Panc1 (cell line): Measurements from ENCODE around the gene CYS1. TPM values are rescaled to one million over a fixed set of nuclear protein-coding genes. Genes with fewer than 3 reads are reported as not detected.

ENCODE experiments used
- ATAC-seq: fragments of 200-7000 bp; cut with Tn5 transposase; 2 replicates; pipeline ENCODE4 v1.9.1; 2020; ENCODE audit warnings: mild to moderate bottlenecking, moderate library complexity
- BruUV-seq: library from RNA; stranded (reverse); fragments of 400-500 nt; replicated peaks from 2 replicates; lab custom pipeline; 2021; lab: Mats Ljungman, UMichigan
- CTCF ChIA-PET: fragments of 300-600 bp; sonication (Branson Sonifier 250); formaldehyde crosslinking; loops from one replicate; lab custom pipeline; 2022; ENCODE audit warnings: antibody characterized with exemption; lab: Charles Lee
- POLR2A ChIA-PET: fragments of 300-600 bp; sonication (Branson Sonifier 250); formaldehyde crosslinking; loops from one replicate; lab custom pipeline; 2022; ENCODE audit warnings: antibody characterized with exemption; lab: Charles Lee
- DNase-seq: peaks from one replicate; pipeline ENCODE4 v3.0.0-alpha.2; 2010; ENCODE audit warnings: low read depth, low spot score
- H3K27ac ChIP-seq: 2 replicates; pipeline ENCODE4 v1.5.1; 2011; ENCODE audit warnings: mild to moderate bottlenecking, low read length, inconsistent platforms
- H3K27me3 ChIP-seq: fragments of 200-500 bp; sonication (Bioruptor generic); 2 replicates; pipeline ENCODE4 v1.6.0; 2014; ENCODE audit warnings: low read length, inconsistent platforms; ENCODE audit not compliant: control insufficient read depth, insufficient read depth
- H3K36me3 ChIP-seq: fragments of 200-500 bp; sonication (Bioruptor generic); 2 replicates; pipeline ENCODE4 v1.5.1; 2014; ENCODE audit warnings: inconsistent platforms, mild to moderate bottlenecking, low read length, moderate library complexity; ENCODE audit not compliant: control insufficient read depth, insufficient read depth
- H3K4me1 ChIP-seq: 2 replicates; pipeline ENCODE4 v1.5.1; 2011; ENCODE audit warnings: inconsistent platforms, mild to moderate bottlenecking, low read length, moderate library complexity; ENCODE audit not compliant: control insufficient read depth, insufficient read depth
- H3K4me3 ChIP-seq, 2 experiments: 2 replicates each; pipeline ENCODE4 v1.5.1; 2011 to 2012; ENCODE audit warnings: low read depth in 2 of 2, low read length in 2 of 2, mild to moderate bottlenecking in 2 of 2, inconsistent platforms in 1 of 2, moderate library complexity in 1 of 2
- H3K9me3 ChIP-seq: fragments of 200-500 bp; sonication (Bioruptor generic); 2 replicates; pipeline ENCODE4 v1.5.1; 2014; ENCODE audit warnings: low read depth, mild to moderate bottlenecking, inconsistent platforms, low read length, moderate library complexity; ENCODE audit not compliant: control insufficient read depth, insufficient read depth
- CTCF ChIP-seq: fragments of 450-650 bp; IDR thresholded peaks from 2 replicates; pipeline ENCODE4 v1.5.1; 2017; ENCODE audit warnings: mild to moderate bottlenecking
- POLR2AphosphoS5 ChIP-seq: IDR thresholded peaks from 2 replicates; pipeline ENCODE4 v1.6.1; 2012; ENCODE audit warnings: mild to moderate bottlenecking, low read depth, low read length, moderate library complexity
- REST ChIP-seq, 2 experiments: IDR thresholded peaks; 2 replicates each; pipeline ENCODE4 v1.6.1; 2011 to 2012; ENCODE audit warnings: low read depth in 2 of 2, control low read depth in 1 of 2, low read length in 1 of 2, mild to moderate bottlenecking in 1 of 2, moderate library complexity in 1 of 2; ENCODE audit not compliant: insufficient read depth in 1 of 2
- SIN3A ChIP-seq: IDR thresholded peaks from 2 replicates; pipeline ENCODE4 v1.6.1; 2012; ENCODE audit warnings: low read depth, mild to moderate bottlenecking, low read length, moderate library complexity, borderline replicate concordance; ENCODE audit not compliant: insufficient read depth
- TCF7L2 ChIP-seq: IDR thresholded peaks from 2 replicates; pipeline ENCODE4 v1.6.1; 2011; ENCODE audit warnings: mild to moderate bottlenecking, low read depth, low read length, inconsistent platforms
- in situ Hi-C: cut with HindIII; loops from 2 replicates; pipeline ENCODE4 v1.10.0; 2016; ENCODE audit warnings: low sequenced_read_pairs, low pct_unique_long_range_greater_than_20kb
- intact Hi-C: fragments of 100-400 bp; cut with micrococcal nuclease; formaldehyde crosslinking; loops from one replicate; pipeline ENCODE4 v1.10.0; 2022; ENCODE audit not compliant: unreplicated experiment
- total RNA-seq: library from RNA; stranded (reverse); gene quantifications from one replicate; pipeline ENCODE4 v1.2.1, GENCODE V29; 2021; ENCODE audit not compliant: unreplicated experiment

The CYS1 gene
- total RNA-seq, 1 experiment from 2014 or later, result 20.4 TPM

- intact Hi-C loops (loop anchor here (10.0 kb wide), 1 partner anchor 53 kb away; the partner anchor contains the start of gene RRM2), in situ Hi-C loops (no loop called here)
- no peak for TF ChIP-seq REST (IDR thresholded peaks at IDR 0.05; ENCODE audit: insufficient read depth in 1 of 2, low read depth in 2 of 2, low read length in 1 of 2)
- TF ChIP-seq SIN3A, result no peak
- no TSS peak for BruUV-seq
- no peak overlapping the region for H3K27ac ChIP-seq
- H3K36me3 ChIP-seq, result no peaks in the 10 kb centered on the region
- ATAC-seq (no peak), DNase-seq (no peak)
- POLR2A ChIA-PET, result no interaction called here
- H3K4me3 ChIP-seq, result no peak overlapping the region
- no peaks in the 10 kb centered on the region for H3K9me3 ChIP-seq
- CTCF ChIA-PET, result interaction anchor here (0.6 to 3.7 kb wide), 4 partner anchors 25 to 453 kb away, joined by 3 to 97 read pairs (median 8); no protein-coding TSS in a partner anchor
- peaks cover 28% of the 10 kb centered on the region for H3K4me1 ChIP-seq
- H3K27me3 ChIP-seq, result no peaks in the 10 kb centered on the region
Observed at GRCh38 chr2:10071595-10071994, 8.6 kb downstream of the CYS1 start.

GRCh38 chr2:10071176-10071575 is 9.0 kb downstream of the CYS1 start:
- TF ChIP-seq SIN3A, result no peak
- TF ChIP-seq POLR2AphosphoS5, result no peak
- no peak for TF ChIP-seq CTCF
- TF ChIP-seq REST (IDR thresholded peaks at IDR 0.05; ENCODE audit: insufficient read depth in 1 of 2, low read depth in 2 of 2, low read length in 1 of 2), result no peak
- TF ChIP-seq TCF7L2, result no peak
- no TSS peak for BruUV-seq
- Histone ChIP-seq H3K9me3 (no peaks in the 10 kb centered on the region), H3K27ac (no peak overlapping the region), H3K36me3 (no peaks in the 10 kb centered on the region), H3K4me1 (peaks cover 28% of the 10 kb centered on the region), H3K27me3 (no peaks in the 10 kb centered on the region), H3K4me3 (no peak overlapping the region)
- in situ Hi-C loops (no loop called here), intact Hi-C loops (loop anchor here (10.0 kb wide), 1 partner anchor 54 kb away; the partner anchor contains the start of gene RRM2)
- POLR2A ChIA-PET, result no interaction called here
- ATAC-seq (no peak), DNase-seq (no peak)
- CTCF ChIA-PET, result interaction anchor here (0.6 to 3.7 kb wide), 3 partner anchors 26 to 453 kb away, joined by 3 to 97 read pairs (median 4); no protein-coding TSS in a partner anchor
